ENCODE data around the gene ARPC5.

The ARPC5 gene

DNA sequence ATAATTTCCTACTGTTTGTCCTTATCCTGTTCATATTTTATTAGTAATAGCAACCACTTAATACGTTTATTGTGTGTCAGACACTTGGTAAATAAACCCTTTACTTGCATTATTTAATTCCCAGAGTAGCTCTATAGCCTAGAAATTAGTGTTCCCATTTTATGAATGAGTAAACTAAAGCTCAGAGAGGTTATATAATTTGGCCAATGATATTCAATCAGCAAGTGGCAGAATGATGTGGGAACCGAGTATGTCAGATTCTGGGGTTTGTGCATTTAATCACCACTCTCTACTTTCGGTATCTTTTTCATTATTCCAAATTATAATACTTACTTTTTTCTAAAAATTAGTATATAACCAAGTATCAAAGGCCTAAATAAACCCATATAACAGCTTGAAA lies 6.6 kb upstream of the ARPC5 start:
- Histone ChIP-seq H3F3A (ENCODE audit: low read depth) (no peaks in the 10 kb centered on the region; the same call in 1 of the 2 replicates), H3K4me2 (ENCODE audit: low read depth, low read length, poor library complexity, severe bottlenecking) (no peak overlapping the region), H4K20me1 (ENCODE audit: insufficient read depth, low read length, poor library complexity, severe bottlenecking) (no peaks in the 10 kb centered on the region), H2AFZ (ENCODE audit: low read length) (no peak overlapping the region), H3K4me1 (ENCODE audit: insufficient read depth, low read length, poor library complexity, severe bottlenecking) (peaks cover 1% of the 10 kb centered on the region), H3K9ac (ENCODE audit: low read depth, low read length, poor library complexity, severe bottlenecking) (no peak overlapping the region), H3K79me2 (ENCODE audit: insufficient read depth, low read length) (no peaks in the 10 kb centered on the region), H3K9me3 (ENCODE audit: insufficient read depth, low read depth, low read length) (no peaks in the 10 kb centered on the region), H3K4me3 (ENCODE audit: low read length, poor library complexity, severe bottlenecking) (no peak overlapping the region), H3K9me2 (replicated peaks; ENCODE audit: low read depth, low read length) (no peaks in the 10 kb centered on the region), H3K27me3 (ENCODE audit: insufficient read depth, low read length, poor library complexity, severe bottlenecking) (no peaks in the 10 kb centered on the region), H3K36me3 (ENCODE audit: insufficient read depth, low read length) (no peaks in the 10 kb centered on the region)
- TF ChIP-seq EZH2phosphoT487 (IDR thresholded peaks at IDR 0.05; ENCODE audit: borderline replicate concordance): no peak
- TF ChIP-seq, protein P1, sequence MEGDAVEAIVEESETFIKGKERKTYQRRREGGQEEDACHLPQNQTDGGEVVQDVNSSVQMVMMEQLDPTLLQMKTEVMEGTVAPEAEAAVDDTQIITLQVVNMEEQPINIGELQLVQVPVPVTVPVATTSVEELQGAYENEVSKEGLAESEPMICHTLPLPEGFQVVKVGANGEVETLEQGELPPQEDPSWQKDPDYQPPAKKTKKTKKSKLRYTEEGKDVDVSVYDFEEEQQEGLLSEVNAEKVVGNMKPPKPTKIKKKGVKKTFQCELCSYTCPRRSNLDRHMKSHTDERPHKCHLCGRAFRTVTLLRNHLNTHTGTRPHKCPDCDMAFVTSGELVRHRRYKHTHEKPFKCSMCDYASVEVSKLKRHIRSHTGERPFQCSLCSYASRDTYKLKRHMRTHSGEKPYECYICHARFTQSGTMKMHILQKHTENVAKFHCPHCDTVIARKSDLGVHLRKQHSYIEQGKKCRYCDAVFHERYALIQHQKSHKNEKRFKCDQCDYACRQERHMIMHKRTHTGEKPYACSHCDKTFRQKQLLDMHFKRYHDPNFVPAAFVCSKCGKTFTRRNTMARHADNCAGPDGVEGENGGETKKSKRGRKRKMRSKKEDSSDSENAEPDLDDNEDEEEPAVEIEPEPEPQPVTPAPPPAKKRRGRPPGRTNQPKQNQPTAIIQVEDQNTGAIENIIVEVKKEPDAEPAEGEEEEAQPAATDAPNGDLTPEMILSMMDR (conservative IDR thresholded peaks at IDR 0.05; ENCODE audit: low read length): no peak

- no peaks in the 10 kb centered on the region for H3K9me2 ChIP-seq (replicated peaks; ENCODE audit: low read depth, low read length)
- H3K9me3 ChIP-seq (ENCODE audit: insufficient read depth, low read depth, low read length): no peaks in the 10 kb centered on the region
- peaks cover 2% of the 10 kb centered on the region for H3K27me3 ChIP-seq (ENCODE audit: insufficient read depth, low read length, poor library complexity, severe bottlenecking)
- no peaks in the 10 kb centered on the region for H4K20me1 ChIP-seq (ENCODE audit: insufficient read depth, low read length, poor library complexity, severe bottlenecking)
- H2AFZ ChIP-seq (ENCODE audit: low read length): no peak overlapping the region
- H3K79me2 ChIP-seq (ENCODE audit: insufficient read depth, low read length): peaks cover 3% of the 10 kb centered on the region
- TF ChIP-seq, protein P1 (conservative IDR thresholded peaks at IDR 0.05; ENCODE audit: low read length): no peak
- TF ChIP-seq EZH2phosphoT487 (IDR thresholded peaks at IDR 0.05; ENCODE audit: borderline replicate concordance): no peak
- no peaks in the 10 kb centered on the region; the same call in 1 of the 2 replicates for H3F3A ChIP-seq (ENCODE audit: low read depth)
- H3K4me1 ChIP-seq (ENCODE audit: insufficient read depth, low read length, poor library complexity, severe bottlenecking): peaks cover 14% of the 10 kb centered on the region
- no peaks in the 10 kb centered on the region for H3K36me3 ChIP-seq (ENCODE audit: insufficient read depth, low read length)
- no peak overlapping the region for H3K4me3 ChIP-seq (ENCODE audit: low read length, poor library complexity, severe bottlenecking)
- H3K9ac ChIP-seq (ENCODE audit: low read depth, low read length, poor library complexity, severe bottlenecking): no peak overlapping the region
- H3K4me2 ChIP-seq (ENCODE audit: low read depth, low read length, poor library complexity, severe bottlenecking): no peak overlapping the region
Observed at GRCh38 chr1:183640193-183640592, 4.6 kb upstream of the ARPC5 start.

DNA sequence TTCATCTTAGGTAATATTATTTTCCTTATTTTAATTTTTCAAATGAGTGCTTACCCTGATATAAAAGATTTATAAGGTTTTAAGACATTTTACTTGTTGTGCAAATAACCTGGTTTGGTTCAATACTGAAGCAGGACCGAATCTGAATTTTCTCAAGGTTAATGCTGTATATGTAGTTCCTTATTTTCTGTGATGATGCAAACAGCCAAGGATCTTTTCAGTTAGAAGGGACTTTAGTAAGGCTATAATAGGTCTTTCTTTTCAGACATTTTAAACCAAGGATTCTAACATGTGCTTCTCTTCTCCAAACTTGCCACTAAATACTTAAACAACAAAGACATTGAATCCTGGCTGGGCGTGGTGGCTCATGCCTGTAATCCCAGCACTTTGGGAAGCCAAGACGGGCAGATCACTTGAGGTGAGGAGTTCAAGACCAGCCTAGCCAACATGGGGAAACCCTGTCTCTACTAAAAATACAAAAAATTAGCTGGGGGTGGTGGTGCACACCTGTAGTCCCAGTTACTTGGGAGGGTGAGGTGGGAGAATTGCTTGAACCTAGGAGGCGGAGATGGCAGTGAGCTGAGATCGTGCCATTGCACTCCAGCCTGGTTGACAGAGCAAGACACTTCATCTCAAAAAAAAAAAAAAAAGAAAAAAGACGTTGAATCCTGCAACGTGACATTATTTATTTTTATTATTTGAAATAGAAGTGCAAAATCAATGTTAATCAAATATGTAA lies 3.2 kb upstream of the ARPC5 start:
- no peaks in the 10 kb centered on the region for H3K9me2 ChIP-seq (replicated peaks; ENCODE audit: low read depth, low read length)
- H2AFZ ChIP-seq (ENCODE audit: low read length): no peak overlapping the region
- peaks cover 16% of the 10 kb centered on the region for H3K79me2 ChIP-seq (ENCODE audit: insufficient read depth, low read length)
- no peak overlapping the region for H3K4me2 ChIP-seq (ENCODE audit: low read depth, low read length, poor library complexity, severe bottlenecking)
- TF ChIP-seq EZH2phosphoT487 (IDR thresholded peaks at IDR 0.05; ENCODE audit: borderline replicate concordance): no peak
- TF ChIP-seq, protein P1 (conservative IDR thresholded peaks at IDR 0.05; ENCODE audit: low read length): no peak
- H3K9ac ChIP-seq (ENCODE audit: low read depth, low read length, poor library complexity, severe bottlenecking): no peak overlapping the region
- H4K20me1 ChIP-seq (ENCODE audit: insufficient read depth, low read length, poor library complexity, severe bottlenecking): peaks cover 7% of the 10 kb centered on the region
- H3K9me3 ChIP-seq (ENCODE audit: insufficient read depth, low read depth, low read length): no peaks in the 10 kb centered on the region
- H3F3A ChIP-seq (ENCODE audit: low read depth): peaks cover 5% of the 10 kb centered on the region
- no peak overlapping the region for H3K4me3 ChIP-seq (ENCODE audit: low read length, poor library complexity, severe bottlenecking)
- H3K4me1 ChIP-seq (ENCODE audit: insufficient read depth, low read length, poor library complexity, severe bottlenecking): peaks cover 14% of the 10 kb centered on the region
- no peaks in the 10 kb centered on the region for H3K36me3 ChIP-seq (ENCODE audit: insufficient read depth, low read length)
- H3K27me3 ChIP-seq (ENCODE audit: insufficient read depth, low read length, poor library complexity, severe bottlenecking): peaks cover 8% of the 10 kb centered on the region
